ENCODE measurements around the gene SH3BP1. TPM values are rescaled to one million over a fixed set of nuclear protein-coding genes. Genes with fewer than 3 reads are reported as not detected.
"Not testable (repeated sequence)": the region's sequence is repeated elsewhere in the genome, so short reads cannot be mapped to it uniquely, and the experiment has no call there.

Gene SH3BP1
- total RNA-seq, 1 donor from 2014 or later: 34.1 TPM

GRCh38 chr22:37601203-37601539, 38.3 kb upstream of the SH3BP1 start:
- H3K36me3 ChIP-seq: no peaks in the 10 kb centered on the region
- H3K4me1 ChIP-seq: peaks cover 3% of the 10 kb centered on the region
- intact Hi-C loops (cut with DNase I): no loop called here
- no peak overlapping the region for H3K4me3 ChIP-seq
- H3K27me3 ChIP-seq: no peaks in the 10 kb centered on the region
- no peaks in the 10 kb centered on the region for H3K9me3 ChIP-seq
- TF ChIP-seq POLR2A (IDR thresholded peaks at IDR 0.05) (no peak), POLR2AphosphoS5 (IDR thresholded peaks at IDR 0.05; ENCODE audit: insufficient read depth in 1 of 2, low read depth in 1 of 2) (no peak), CTCF (IDR thresholded peaks at IDR 0.05) (no peak)
- no peak overlapping the region for H3K27ac ChIP-seq
- DNase-seq (ENCODE audit: extremely low spot score in 2 of 2): no peak

DNA sequence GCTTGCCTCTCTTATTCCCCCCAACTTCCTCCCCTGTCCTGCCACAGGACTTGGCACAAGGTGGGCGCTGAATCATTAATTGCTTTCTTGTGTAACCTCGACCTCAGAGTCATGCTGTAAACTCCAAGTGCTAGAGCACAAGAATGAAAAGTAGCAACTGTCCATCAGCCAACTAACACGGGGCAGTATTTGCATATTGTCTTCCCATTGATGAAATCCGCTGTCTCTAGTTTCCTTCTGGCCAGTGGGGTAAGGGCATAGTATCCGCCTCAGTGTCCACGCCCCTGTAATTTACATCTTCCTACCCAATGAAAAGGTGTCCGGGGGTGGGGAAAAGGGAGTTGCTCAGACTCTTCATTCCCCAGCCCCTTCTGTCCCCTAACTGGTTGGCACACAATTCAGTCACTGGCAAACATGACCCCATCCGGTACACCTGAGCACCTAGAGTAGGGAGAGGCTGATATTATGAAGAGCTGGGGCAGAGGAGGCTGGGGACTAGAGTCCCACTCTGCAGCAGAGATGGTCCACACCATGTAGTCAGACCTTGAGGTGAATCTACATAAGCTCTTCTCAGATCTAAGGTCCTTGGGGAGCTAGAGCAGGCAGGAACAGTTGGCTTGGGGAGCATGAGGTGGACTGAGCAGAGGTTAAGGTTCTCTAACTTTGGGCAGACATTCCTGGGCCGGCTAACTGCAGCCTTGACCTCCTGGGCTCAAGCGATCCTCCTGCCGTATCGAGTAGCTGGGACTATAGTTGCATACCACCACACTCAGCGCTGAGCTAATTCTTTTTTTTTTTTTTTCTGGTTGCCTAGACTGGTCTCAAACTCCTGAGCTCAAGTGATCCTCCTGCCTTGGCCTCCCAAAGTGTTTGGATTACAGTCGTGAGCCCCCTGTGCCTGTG, 37.7 kb upstream of the SH3BP1 start:
- Histone ChIP-seq H3K27me3 (no peaks in the 10 kb centered on the region), H3K36me3 (no peaks in the 10 kb centered on the region), H3K4me3 (no peak overlapping the region), H3K9me3 (no peaks in the 10 kb centered on the region), H3K4me1 (peaks cover 9% of the 10 kb centered on the region), H3K27ac (no peak overlapping the region)
- TF ChIP-seq POLR2A (IDR thresholded peaks at IDR 0.05) (no peak), POLR2AphosphoS5 (IDR thresholded peaks at IDR 0.05; ENCODE audit: insufficient read depth in 1 of 2, low read depth in 1 of 2) (no peak), CTCF (IDR thresholded peaks at IDR 0.05) (no peak)
- intact Hi-C loops (cut with DNase I): no loop called here
- DNase-seq (ENCODE audit: extremely low spot score in 2 of 2): no peak

DNA sequence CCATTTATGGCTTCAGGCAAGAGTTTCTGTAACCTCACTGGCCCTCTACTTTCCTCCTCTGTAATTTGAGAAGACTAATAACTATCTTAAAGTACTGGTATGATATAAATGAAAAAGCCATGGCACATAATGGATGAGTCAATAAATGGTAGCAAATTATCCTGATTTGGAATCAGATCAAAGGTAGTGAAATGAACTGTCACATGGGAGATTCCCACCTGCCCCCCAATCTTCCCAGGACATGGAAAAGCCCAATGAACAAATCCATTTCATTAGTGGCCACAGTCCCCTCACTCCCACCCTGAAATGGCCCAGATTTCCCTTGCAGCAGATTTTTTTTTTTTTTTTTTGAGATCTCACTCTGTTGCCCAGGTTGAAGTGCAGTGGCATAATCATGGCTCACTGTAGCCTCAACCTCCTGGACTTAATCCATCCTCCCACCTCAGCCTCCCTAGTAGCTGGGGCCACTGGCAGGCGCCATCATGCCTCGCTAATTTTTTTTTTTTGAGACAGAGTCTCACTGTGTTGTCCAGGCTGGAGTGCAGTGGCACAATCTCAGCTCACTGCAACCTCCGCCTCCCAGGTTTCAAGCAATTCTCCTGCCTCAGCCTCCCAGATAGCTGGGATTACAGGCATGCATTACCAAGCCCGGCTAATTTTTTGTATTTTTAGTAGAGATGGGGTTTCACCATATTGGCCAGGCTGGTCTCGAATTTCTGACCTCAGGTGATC, 36.8 kb upstream of the SH3BP1 start:
- intact Hi-C loops (cut with DNase I); H3K27me3 ChIP-seq; H3K36me3 ChIP-seq; H3K9me3 ChIP-seq; DNase-seq (ENCODE audit: extremely low spot score in 2 of 2); H3K4me3 ChIP-seq; H3K27ac ChIP-seq: not testable (repeated sequence)
- peaks cover 18% of the 10 kb centered on the region for H3K4me1 ChIP-seq

DNA sequence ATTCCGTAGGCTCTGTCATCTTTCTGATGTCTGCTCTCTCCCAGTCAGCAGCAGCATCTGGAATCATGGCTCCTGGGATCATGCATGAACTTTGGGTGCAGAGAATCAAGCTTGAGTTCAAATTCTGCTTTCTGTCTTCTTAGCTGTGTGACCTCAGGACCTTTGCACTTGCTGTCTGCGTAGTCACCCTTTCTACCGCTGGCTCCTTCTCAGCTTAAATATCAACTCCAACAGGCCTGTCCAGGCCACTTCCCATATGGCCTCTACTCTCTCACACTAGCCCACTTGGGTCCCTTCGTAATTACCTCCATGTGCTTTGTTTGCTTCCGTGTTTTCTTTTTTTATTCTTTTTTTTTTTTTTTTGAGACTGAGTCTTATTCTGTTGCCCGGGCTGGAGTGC, 35.4 kb upstream of the SH3BP1 start:
- intact Hi-C loops (cut with DNase I): no loop called here
- no peaks in the 10 kb centered on the region for H3K9me3 ChIP-seq
- H3K36me3 ChIP-seq: no peaks in the 10 kb centered on the region
- TF ChIP-seq POLR2AphosphoS5 (IDR thresholded peaks at IDR 0.05; ENCODE audit: insufficient read depth in 1 of 2, low read depth in 1 of 2): no peak
- TF ChIP-seq CTCF (IDR thresholded peaks at IDR 0.05): no peak
- no peak for TF ChIP-seq POLR2A (IDR thresholded peaks at IDR 0.05)
- peaks cover 23% of the 10 kb centered on the region for H3K4me1 ChIP-seq
- H3K4me3 ChIP-seq: no peak overlapping the region
- no peaks in the 10 kb centered on the region for H3K27me3 ChIP-seq
- DNase-seq (ENCODE audit: extremely low spot score in 2 of 2): no peak
- H3K27ac ChIP-seq: no peak overlapping the region

DNA sequence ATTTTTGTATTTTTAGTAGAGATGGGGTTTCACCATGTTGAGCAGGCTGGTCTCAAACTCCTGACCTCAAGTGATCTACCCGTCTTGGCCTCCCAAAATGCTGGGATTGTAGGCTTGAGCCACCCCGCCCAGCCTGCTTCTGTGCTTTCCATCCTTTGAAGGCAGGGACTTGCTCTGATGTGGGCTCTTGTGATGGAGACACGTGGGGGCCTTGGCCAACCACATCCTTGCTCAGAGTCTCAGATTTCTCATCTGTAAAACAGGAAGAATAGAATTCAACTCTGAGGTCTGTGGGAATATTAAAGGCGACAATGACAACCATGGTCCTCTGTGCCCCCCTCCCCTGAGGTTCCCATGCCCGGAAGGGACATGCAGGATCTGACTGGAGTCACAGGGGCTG, 34.6 kb upstream of the SH3BP1 start:
- no peak overlapping the region for H3K27ac ChIP-seq
- TF ChIP-seq POLR2A (IDR thresholded peaks at IDR 0.05) (no peak), CTCF (IDR thresholded peaks at IDR 0.05) (no peak), POLR2AphosphoS5 (IDR thresholded peaks at IDR 0.05; ENCODE audit: insufficient read depth in 1 of 2, low read depth in 1 of 2) (no peak)

More for the DNA sequence above, 34.6 kb upstream of the SH3BP1 start:
- intact Hi-C loops (cut with DNase I): loop anchor here (5.0 kb wide), 1 partner anchor 58 kb away; no protein-coding TSS in a partner anchor
- no peak for DNase-seq (ENCODE audit: extremely low spot score in 2 of 2)
- no peaks in the 10 kb centered on the region for H3K36me3 ChIP-seq
- peaks cover 31% of the 10 kb centered on the region for H3K4me1 ChIP-seq
- H3K9me3 ChIP-seq: no peaks in the 10 kb centered on the region
- H3K4me3 ChIP-seq: no peak overlapping the region
- H3K27me3 ChIP-seq: no peaks in the 10 kb centered on the region
